ENCODE data around the gene FBXL16. TPM values are rescaled to one million over a fixed set of nuclear protein-coding genes. Genes with fewer than 3 reads are reported as not detected.
A peak's percentile ranks its signal among the peaks of the same experiment; 100 is the strongest.

Gene FBXL16
- total and polyA plus RNA-seq, 9 of the 15 experiments (the other 6 are each of a cell fraction or from before 2014, with no cell fraction given), result 0.21 to 8.2 (median 1.7) TPM

DNA sequence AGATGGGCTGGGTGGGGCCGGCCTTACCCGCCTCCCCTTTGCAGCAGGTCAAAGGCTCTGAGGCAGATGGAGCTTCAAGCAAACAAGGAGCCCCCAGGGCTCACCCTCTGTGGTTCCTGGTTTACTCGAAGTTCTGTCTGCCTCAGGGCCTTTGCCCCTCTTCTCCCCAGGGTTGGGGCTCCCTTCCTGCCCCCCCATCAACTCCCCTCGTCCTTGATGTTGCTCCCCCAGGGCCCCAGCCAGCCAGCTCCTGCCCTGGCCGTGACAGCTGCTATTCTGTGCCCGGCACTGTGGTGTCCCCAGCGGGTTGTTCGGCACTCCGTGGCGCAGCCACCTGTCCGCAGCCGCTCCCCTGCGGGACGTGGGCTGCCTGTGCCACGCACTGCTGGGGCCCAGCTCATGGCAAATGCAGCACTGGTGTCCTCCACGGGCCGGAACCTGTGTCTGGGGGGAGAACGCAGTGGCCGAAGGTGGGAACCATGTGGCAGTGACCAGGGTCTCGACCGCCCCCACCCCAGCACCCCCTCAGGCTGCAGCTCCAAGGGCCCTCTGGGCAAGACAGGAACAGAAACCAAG lies 5.0 kb upstream of the FBXL16 start:
- Histone ChIP-seq H3K27ac (ENCODE audit: extremely low read depth, low read depth, low read length) (no peak overlapping the region), H3K79me2 (ENCODE audit: control insufficient read depth, insufficient read depth, low read length) (no peaks in the 10 kb centered on the region; the same call in 2 of the 3 replicates), H3K9me1 (ENCODE audit: control insufficient read depth, insufficient read depth, low read length) (no peaks in the 10 kb centered on the region), H4K20me1 (replicated peaks; ENCODE audit: control insufficient read depth, insufficient read depth, low read length) (peaks cover 20% of the 10 kb centered on the region; the same call in 1 of the 2 replicates), H3K9ac (ENCODE audit: insufficient read depth in 1 of 2, low read depth in 2 of 2, low read length in 2 of 2) (peak overlapping the region in 1 of 2 experiments; percentile 61; a peak in 2 of 4 replicates), H3K4me2 (ENCODE audit: insufficient read depth, low read length) (no peak overlapping the region), H3K27me3 (ENCODE audit: control insufficient read depth in 2 of 2, insufficient read depth in 2 of 2, low read length in 2 of 2) (peaks cover 0 to 17% of the 10 kb centered on the region in 2 experiments; a peak in 2 of 5 replicates), H3K4me1 (replicated peaks in 1 of 2; ENCODE audit: control insufficient read depth in 2 of 2, insufficient read depth in 2 of 2, low read length in 2 of 2) (peaks cover 0 to 65% of the 10 kb centered on the region in 2 experiments; a peak in 3 of 5 replicates), H3K9me3 (replicated peaks; ENCODE audit: control insufficient read depth, insufficient read depth, low read depth, low read length) (no peaks in the 10 kb centered on the region), H3K4me3 (no peak overlapping the region), H3K36me3 (ENCODE audit: control insufficient read depth, insufficient read depth, low read length) (no peaks in the 10 kb centered on the region), H2AFZ (ENCODE audit: low read depth, low read length) (no peak overlapping the region)
- ChIA-PET CTCF (ENCODE audit: low intra/inter-chr PET ratio) (interaction anchor here (2.5 to 4.5 kb wide), 3 partner anchors 74 to 392 kb away, joined by 12 to 73 read pairs (median 17); no protein-coding TSS in a partner anchor), POLR2A (interaction anchor here (1.0 to 1.4 kb wide), 2 partner anchors 11 to 15 kb away, joined by 5 to 6 read pairs; partner anchors contain the start of gene ANTKMT)
- BruUV-seq (replicated peaks), result no TSS peak
- ATAC-seq (no peak), FAIRE-seq (no peak), DNase-seq (ENCODE audit: extremely low read depth in 1 of 4, low spot score in 3 of 4) (no peak)
- no peak for TF ChIP-seq SP2 (IDR thresholded peaks at IDR 0.05; ENCODE audit: extremely low read depth, low read depth, low read length, poor library complexity, severe bottlenecking)
- no peak for TF ChIP-seq NRF1 (conservative IDR thresholded peaks at IDR 0.05 in 1 of 2, IDR thresholded peaks at IDR 0.05 in 1 of 2)
- peak; percentile 21 for TF ChIP-seq PCBP1 (IDR thresholded peaks at IDR 0.05; ENCODE audit: low read depth, low read length, poor library complexity, severe bottlenecking)
- TF ChIP-seq ZBTB1 (CRISPR knock-in tag; IDR thresholded peaks at IDR 0.05; ENCODE audit: borderline replicate concordance, low read depth), result no peak
- in situ Hi-C loops (cut with MboI), result loop anchor here (5.0 to 10.0 kb wide), 2 partner anchors 77 to 344 kb away; partner anchors contain the start of genes CHTF18 and RPUSD1
- intact Hi-C loops (cut with micrococcal nuclease), result loop anchor here (1.0 to 5.0 kb wide), 2 partner anchors 75 to 97 kb away; no protein-coding TSS in a partner anchor
- WGBS (ENCODE audit: insufficient coverage, low coverage, missing lambda C conversion rate), result 28% methylated on average over 20 of the region's 21 CpGs

Data from K562 (cell line).